CD8-positive, alpha-beta memory T cell (primary cell): ENCODE results near the gene AQP2. TPM values are rescaled to one million over a fixed set of nuclear protein-coding genes. Genes with fewer than 3 reads are reported as not detected.

Experiments used
- CTCF ChIA-PET: fragments of 350-600 bp; sonication (Branson Sonifier 250); formaldehyde crosslinking; loops from one replicate; lab custom pipeline; 2021; ENCODE audit warnings: antibody characterized with exemption; lab: Charles Lee
- POLR2A ChIA-PET: fragments of 350-600 bp; sonication (Branson Sonifier 250); formaldehyde crosslinking; loops from one replicate; lab custom pipeline; 2021; ENCODE audit warnings: antibody characterized with exemption; lab: Charles Lee
- DNase-seq, 5 donors: peaks; one replicate each; pipeline versions ENCODE4 v3.0.0 to v3.0.0-alpha.2; 2020 to 2022; ENCODE audit warnings: mixed read lengths in 1 of 5
- H3K27ac ChIP-seq: one replicate; pipeline ENCODE4 v1.7.0; 2013; ENCODE audit warnings: low read depth, mild to moderate bottlenecking, low read length, moderate library complexity
- H3K27me3 ChIP-seq: 2 replicates; pipeline ENCODE4 v1.7.0; 2013; ENCODE audit warnings: low read length, mild to moderate bottlenecking; ENCODE audit not compliant: insufficient read depth, poor library complexity, severe bottlenecking
- H3K36me3 ChIP-seq: 2 replicates; pipeline ENCODE4 v1.7.0; 2013; ENCODE audit warnings: mild to moderate bottlenecking, low read length, moderate library complexity; ENCODE audit not compliant: insufficient read depth
- H3K4me1 ChIP-seq: 2 replicates; pipeline ENCODE4 v1.7.0; 2013; ENCODE audit warnings: mild to moderate bottlenecking, low read length, moderate library complexity; ENCODE audit not compliant: insufficient read depth
- H3K4me3 ChIP-seq: 2 replicates; pipeline ENCODE4 v1.7.0; 2013; ENCODE audit warnings: mild to moderate bottlenecking, low read length
- H3K9me3 ChIP-seq: 2 replicates; pipeline ENCODE4 v1.7.0; 2013; ENCODE audit warnings: mild to moderate bottlenecking, low read length
- H3K27ac Mint-ChIP-seq, 8 donors: one replicate each; pipeline ENCODE4 v1.8.0; 2020 to 2021; ENCODE audit warnings: mixed read lengths in 8 of 8, mild to moderate bottlenecking in 6 of 8, inconsistent platforms in 3 of 8, moderate library complexity in 3 of 8
- H3K27me3 Mint-ChIP-seq, 2 donors: one replicate each; pipeline ENCODE4 v1.8.0; 2020 to 2021; ENCODE audit warnings: mixed read lengths in 2 of 2, mild to moderate bottlenecking in 1 of 2, moderate library complexity in 1 of 2
- H3K36me3 Mint-ChIP-seq, 3 donors: one replicate each; pipeline ENCODE4 v1.8.0; 2020 to 2021; ENCODE audit warnings: mixed read lengths in 3 of 3, inconsistent platforms in 1 of 3, mild to moderate bottlenecking in 1 of 3
- H3K4me1 Mint-ChIP-seq, 3 donors: one replicate each; pipeline ENCODE4 v1.8.0; 2020 to 2021; ENCODE audit warnings: mixed read lengths in 3 of 3, inconsistent platforms in 1 of 3, mild to moderate bottlenecking in 1 of 3
- H3K4me3 Mint-ChIP-seq, 7 donors: one replicate each; pipeline ENCODE4 v1.8.0; 2020 to 2021; ENCODE audit warnings: mixed read lengths in 7 of 7, mild to moderate bottlenecking in 6 of 7, moderate library complexity in 4 of 7, inconsistent platforms in 2 of 7
- H3K9me3 Mint-ChIP-seq, 5 donors: one replicate each; pipeline ENCODE4 v1.8.0; 2020 to 2022; ENCODE audit warnings: mixed read lengths in 5 of 5, mild to moderate bottlenecking in 3 of 5, moderate library complexity in 2 of 5, inconsistent platforms in 1 of 5
- polyA plus RNA-seq: library from polyadenylated mRNA; unstranded; fragments of 300-500 nt; fragmentation: Illumina TruSeq; gene quantifications from one replicate; pipeline ENCODE4 v1.2.3, GENCODE V29; 2021
- total RNA-seq, 2 experiments: library from RNA; stranded (reverse); gene quantifications; one replicate each; pipeline ENCODE4 v1.2.3, GENCODE V29; 2021

AQP2 gene
- total and polyA plus RNA-seq, 3 experiments from 2014 or later = not detected

DNA sequence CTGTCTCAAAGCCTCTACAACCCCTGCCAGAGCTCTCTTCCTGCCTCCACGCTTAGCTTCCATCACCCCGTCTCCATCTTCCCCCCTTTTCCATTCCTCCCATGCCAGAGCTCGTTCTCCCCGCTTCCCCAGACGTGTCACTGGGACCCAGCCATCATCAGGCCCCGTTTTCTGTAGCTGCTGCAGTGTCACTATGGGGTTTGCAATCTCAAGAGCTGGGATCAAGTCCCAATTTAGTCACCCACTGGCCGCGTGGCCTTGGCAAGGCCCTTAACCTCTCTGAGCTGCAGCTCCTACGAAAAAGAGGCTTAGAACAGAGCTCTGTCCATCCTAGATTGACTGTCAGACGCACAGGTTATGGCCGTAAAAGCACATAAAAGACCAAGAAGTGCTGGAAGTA is 45.9 kb upstream of the AQP2 start:
- H3K27ac Mint-ChIP-seq = peak overlapping the region in 2 of 8 donors; percentile 13 to 68
- no peaks in the 10 kb centered on the region for H3K4me1 ChIP-seq
- peaks cover 8 to 16% (median 9%) of the 10 kb centered on the region in 3 donors for H3K4me1 Mint-ChIP-seq
- DNase-seq = no peak
- H3K4me3 ChIP-seq = no peak overlapping the region
- peaks cover 1 to 31% of the 10 kb centered on the region in 2 donors for H3K27me3 Mint-ChIP-seq
- POLR2A ChIA-PET = interaction anchor here (0.6 kb wide), 1 partner anchor 286 kb away, joined by 6 read pairs; no protein-coding TSS in a partner anchor
- H3K36me3 Mint-ChIP-seq = peaks cover 0 to 5% (median 0%) of the 10 kb centered on the region in 3 donors
- no peaks in the 10 kb centered on the region for H3K9me3 ChIP-seq
- CTCF ChIA-PET = interaction anchor here (0.8 kb wide), 1 partner anchor 23 kb away, joined by 3 read pairs; no protein-coding TSS in a partner anchor
- no peaks in the 10 kb centered on the region for H3K9me3 Mint-ChIP-seq
- no peak overlapping the region for H3K27ac ChIP-seq
- H3K4me3 Mint-ChIP-seq = peak overlapping the region; percentile 39 to 85 (median 80)
- no peaks in the 10 kb centered on the region for H3K36me3 ChIP-seq
- H3K27me3 ChIP-seq = no peaks in the 10 kb centered on the region

DNA sequence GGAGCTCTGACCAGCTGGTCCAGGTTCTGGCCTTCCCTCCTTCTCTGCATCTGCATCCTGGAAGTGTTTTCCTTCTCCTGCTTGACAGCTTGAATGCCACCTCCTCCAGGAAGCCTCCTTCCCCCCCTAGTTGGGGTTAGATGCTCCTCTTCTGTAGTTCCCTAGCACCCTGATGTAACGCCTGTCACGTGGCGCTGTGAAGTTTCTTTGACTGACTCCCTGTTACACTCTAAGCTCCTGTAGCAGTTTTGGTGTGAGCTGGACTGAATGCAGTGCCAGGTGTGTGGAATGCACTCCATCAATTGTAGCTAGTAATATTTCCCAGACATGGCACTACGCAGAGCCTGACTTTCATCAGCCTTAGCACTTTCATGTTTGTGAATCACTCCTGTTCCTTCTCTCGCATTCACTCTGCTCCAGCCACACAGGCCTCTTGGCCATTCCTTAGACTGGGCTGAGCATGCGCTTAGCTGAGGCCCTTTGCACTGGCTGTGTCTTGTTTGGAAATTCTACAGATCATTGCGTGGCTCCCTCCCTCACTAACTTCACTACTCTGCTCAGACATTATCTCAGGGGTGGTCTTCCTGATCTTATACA is 44.7 kb upstream of the AQP2 start:
- Mint-ChIP-seq H3K4me1 (peaks cover 8 to 16% (median 9%) of the 10 kb centered on the region in 3 donors), H3K27me3 (peaks cover 1 to 31% of the 10 kb centered on the region in 2 donors), H3K36me3 (peaks cover 0 to 5% (median 0%) of the 10 kb centered on the region in 3 donors), H3K27ac (peak overlapping the region in 1 of 8 donors; percentile 72), H3K9me3 (no peaks in the 10 kb centered on the region), H3K4me3 (peak overlapping the region in 3 of 7 donors; percentile 26 to 43 (median 30))
- Histone ChIP-seq H3K27me3 (no peaks in the 10 kb centered on the region), H3K9me3 (no peaks in the 10 kb centered on the region), H3K36me3 (no peaks in the 10 kb centered on the region), H3K4me3 (no peak overlapping the region), H3K27ac (no peak overlapping the region), H3K4me1 (no peaks in the 10 kb centered on the region)
- no peak for DNase-seq
- POLR2A ChIA-PET = no interaction called here
- CTCF ChIA-PET = interaction anchor here (1.2 kb wide), 1 partner anchor 40 kb away, joined by 5 read pairs; no protein-coding TSS in a partner anchor

DNA sequence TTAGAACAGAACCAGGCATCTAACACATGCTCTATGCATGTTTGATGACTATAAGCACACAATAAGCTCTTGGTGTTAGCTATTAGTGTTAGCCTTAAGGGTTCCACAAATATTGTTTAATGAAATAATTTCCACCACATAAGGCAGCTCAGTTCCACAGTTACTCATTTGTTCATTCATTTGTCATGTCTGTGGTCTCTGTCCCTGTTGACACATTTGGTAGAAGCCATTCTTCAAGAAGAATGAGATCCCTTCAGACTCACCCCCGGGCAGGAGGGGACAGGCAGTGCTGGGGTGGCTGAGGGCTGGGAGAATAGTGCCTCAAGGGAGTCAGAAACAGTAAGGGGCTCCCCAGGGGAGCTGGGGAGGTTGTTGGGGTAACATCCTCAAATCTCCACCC is 43.2 kb upstream of the AQP2 start:
- H3K4me1 Mint-ChIP-seq = peaks cover 8 to 16% (median 9%) of the 10 kb centered on the region in 3 donors
- no peak for DNase-seq
- POLR2A ChIA-PET = no interaction called here
- H3K27me3 Mint-ChIP-seq = peaks cover 1 to 35% of the 10 kb centered on the region in 2 donors
- H3K4me3 ChIP-seq = no peak overlapping the region
- H3K27ac Mint-ChIP-seq = no peak overlapping the region
- H3K9me3 Mint-ChIP-seq = no peaks in the 10 kb centered on the region
- H3K4me3 Mint-ChIP-seq = no peak overlapping the region
- no peak overlapping the region for H3K27ac ChIP-seq
- H3K36me3 ChIP-seq = no peaks in the 10 kb centered on the region
- CTCF ChIA-PET = interaction anchor here (0.8 kb wide), 1 partner anchor 60 kb away, joined by 3 read pairs; no protein-coding TSS in a partner anchor
- peaks cover 0 to 5% (median 0%) of the 10 kb centered on the region in 3 donors for H3K36me3 Mint-ChIP-seq
- no peaks in the 10 kb centered on the region for H3K4me1 ChIP-seq
- no peaks in the 10 kb centered on the region for H3K27me3 ChIP-seq
- no peaks in the 10 kb centered on the region for H3K9me3 ChIP-seq

DNA sequence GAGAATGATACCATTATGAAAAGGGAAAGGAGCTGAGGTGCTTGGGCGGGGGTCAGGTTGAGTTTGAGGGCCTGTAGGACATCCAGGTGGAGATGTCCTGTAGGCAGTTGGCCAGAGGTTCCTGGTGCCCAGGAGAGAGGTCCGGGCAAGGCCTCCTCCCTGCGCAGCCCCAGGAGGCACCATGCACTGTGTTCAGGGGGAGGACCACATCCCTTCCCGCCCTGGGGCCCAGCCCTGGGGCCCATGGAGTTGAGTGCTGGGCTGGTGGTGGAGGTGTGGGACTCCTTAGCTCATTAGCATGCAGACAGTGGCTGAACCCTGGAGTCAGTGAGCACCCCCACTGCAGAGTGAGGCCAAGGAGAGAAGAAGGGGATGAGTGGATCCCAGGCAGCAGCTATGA is 41.2 kb upstream of the AQP2 start:
- ChIA-PET CTCF (interaction anchor here (0.6 to 1.2 kb wide), 2 partner anchors 58 to 73 kb away, joined by 3 to 4 read pairs; no protein-coding TSS in a partner anchor), POLR2A (no interaction called here)
- Mint-ChIP-seq H3K9me3 (no peaks in the 10 kb centered on the region), H3K4me1 (peaks cover 4% of the 10 kb centered on the region in 3 donors), H3K27ac (no peak overlapping the region), H3K4me3 (no peak overlapping the region), H3K36me3 (peaks cover 0 to 5% (median 0%) of the 10 kb centered on the region in 3 donors), H3K27me3 (peaks cover 5 to 35% of the 10 kb centered on the region in 2 donors)
- DNase-seq = no peak
- H3K27ac ChIP-seq = no peak overlapping the region
- H3K4me1 ChIP-seq = no peaks in the 10 kb centered on the region
- no peak overlapping the region for H3K4me3 ChIP-seq
- H3K9me3 ChIP-seq = no peaks in the 10 kb centered on the region
- no peaks in the 10 kb centered on the region for H3K27me3 ChIP-seq
- H3K36me3 ChIP-seq = no peaks in the 10 kb centered on the region

DNA sequence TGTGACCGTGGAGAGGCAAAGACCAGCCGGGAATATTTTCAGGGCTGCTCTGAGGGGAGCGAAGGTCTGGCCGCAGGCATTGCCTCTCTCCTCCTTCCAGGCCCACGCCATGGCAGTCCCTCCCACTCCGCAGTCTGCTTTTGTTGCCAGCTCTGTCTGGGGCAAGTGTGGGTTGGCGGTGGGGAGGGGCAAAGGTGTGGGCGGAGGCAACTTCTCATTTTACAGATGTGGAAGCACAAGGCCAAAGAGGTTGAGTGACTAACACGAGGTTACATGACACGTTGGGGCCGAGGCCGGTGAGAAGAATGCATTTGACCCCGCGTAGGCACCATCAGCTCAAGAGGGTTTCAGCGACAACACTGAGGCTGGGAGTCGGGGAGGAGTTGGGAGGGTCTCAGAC is 40.7 kb upstream of the AQP2 start:
- POLR2A ChIA-PET = no interaction called here
- CTCF ChIA-PET = interaction anchor here (0.6 to 1.2 kb wide), 2 partner anchors 57 to 73 kb away, joined by 3 to 4 read pairs; no protein-coding TSS in a partner anchor

DNA sequence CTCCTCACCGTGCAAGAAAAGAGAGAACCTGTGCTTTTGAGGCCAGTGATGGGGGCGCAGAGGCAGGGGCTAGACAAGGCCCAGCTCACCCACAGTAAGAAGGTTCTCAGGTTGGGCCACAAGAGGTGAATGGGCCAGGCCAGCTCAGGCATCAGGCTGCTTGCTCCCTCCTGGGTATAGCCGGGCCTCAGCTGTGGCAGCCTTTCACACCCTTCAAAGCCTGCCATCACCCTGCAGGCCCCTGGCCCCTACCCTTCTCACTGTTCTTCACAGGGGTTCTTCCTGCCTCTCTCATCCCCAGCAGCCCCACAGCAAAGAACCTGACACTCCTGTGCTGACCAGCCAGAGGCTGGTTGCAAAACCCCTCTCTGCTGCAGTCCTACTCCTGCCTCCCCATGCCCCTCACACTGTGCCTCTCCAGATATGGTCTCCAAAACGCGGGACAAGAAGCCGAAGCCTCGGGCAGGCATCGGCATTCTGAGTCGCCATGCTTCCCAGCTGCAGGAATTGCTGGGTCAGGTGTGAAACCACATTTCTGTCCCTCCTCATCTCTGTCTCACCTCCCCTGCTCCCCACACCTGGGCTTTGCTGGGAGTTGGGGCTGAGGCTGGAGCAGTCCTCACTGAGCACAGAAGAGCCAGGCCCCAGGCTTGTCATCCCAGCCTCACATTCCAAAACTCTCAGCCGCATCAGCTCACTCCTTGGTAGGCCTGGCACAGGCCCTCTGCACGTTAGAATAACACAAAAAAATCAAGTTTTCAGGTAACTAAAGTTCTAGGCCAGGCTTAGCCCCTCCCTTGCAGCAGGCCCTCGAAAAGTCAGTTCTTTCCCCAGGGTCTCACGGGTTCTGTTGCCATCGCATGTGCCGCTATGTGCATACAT is 40.0 kb upstream of the AQP2 start:
- Histone ChIP-seq H3K27ac (no peak overlapping the region), H3K36me3 (no peaks in the 10 kb centered on the region), H3K27me3 (no peaks in the 10 kb centered on the region), H3K9me3 (no peaks in the 10 kb centered on the region), H3K4me3 (no peak overlapping the region), H3K4me1 (no peaks in the 10 kb centered on the region)
- POLR2A ChIA-PET = no interaction called here
- CTCF ChIA-PET = no interaction called here
- Mint-ChIP-seq H3K4me3 (no peak overlapping the region), H3K36me3 (peaks cover 0 to 5% (median 0%) of the 10 kb centered on the region in 3 donors), H3K4me1 (no peaks in the 10 kb centered on the region), H3K9me3 (no peaks in the 10 kb centered on the region), H3K27ac (no peak overlapping the region), H3K27me3 (peaks cover 5 to 28% of the 10 kb centered on the region in 2 donors)
- no peak for DNase-seq

More for the DNA sequence above, 40.7 kb upstream of the AQP2 start:
- no peak for DNase-seq
- Histone ChIP-seq H3K27me3 (no peaks in the 10 kb centered on the region), H3K27ac (no peak overlapping the region), H3K9me3 (no peaks in the 10 kb centered on the region), H3K4me1 (no peaks in the 10 kb centered on the region), H3K36me3 (no peaks in the 10 kb centered on the region), H3K4me3 (no peak overlapping the region)
- peaks cover 5 to 33% of the 10 kb centered on the region in 2 donors for H3K27me3 Mint-ChIP-seq
- H3K4me1 Mint-ChIP-seq = no peaks in the 10 kb centered on the region
- H3K4me3 Mint-ChIP-seq = no peak overlapping the region
- peaks cover 0 to 5% (median 0%) of the 10 kb centered on the region in 3 donors for H3K36me3 Mint-ChIP-seq
- no peaks in the 10 kb centered on the region for H3K9me3 Mint-ChIP-seq
- no peak overlapping the region for H3K27ac Mint-ChIP-seq

DNA sequence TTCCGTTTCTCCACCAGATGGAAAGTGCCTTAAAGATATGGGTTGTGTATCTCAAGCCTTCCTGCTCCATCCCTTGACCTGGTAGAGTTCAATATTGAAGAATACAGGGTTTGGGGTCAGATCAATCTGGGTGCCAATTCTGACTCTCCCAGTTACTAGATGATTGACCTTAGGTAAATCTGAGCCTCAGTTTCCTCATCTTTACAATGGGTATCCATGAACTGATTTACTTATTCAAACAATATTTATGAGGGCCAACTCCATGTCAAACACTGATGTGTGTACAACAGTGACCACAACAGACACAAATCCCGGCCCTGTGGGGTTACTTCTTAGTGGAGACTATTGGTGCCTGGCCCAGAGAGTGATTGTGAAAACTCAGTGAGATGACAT is 39.3 kb upstream of the AQP2 start:
- H3K9me3 Mint-ChIP-seq = no peaks in the 10 kb centered on the region
- CTCF ChIA-PET = no interaction called here
- H3K27me3 Mint-ChIP-seq = peaks cover 3 to 23% of the 10 kb centered on the region in 2 donors
- H3K27ac Mint-ChIP-seq = no peak overlapping the region
- Histone ChIP-seq H3K9me3 (no peaks in the 10 kb centered on the region), H3K36me3 (no peaks in the 10 kb centered on the region), H3K4me1 (no peaks in the 10 kb centered on the region), H3K4me3 (no peak overlapping the region), H3K27me3 (no peaks in the 10 kb centered on the region), H3K27ac (no peak overlapping the region)
- DNase-seq = no peak
- no peaks in the 10 kb centered on the region for H3K4me1 Mint-ChIP-seq
- no peak overlapping the region for H3K4me3 Mint-ChIP-seq
- POLR2A ChIA-PET = no interaction called here
- peaks cover 0 to 1% (median 0%) of the 10 kb centered on the region in 3 donors for H3K36me3 Mint-ChIP-seq
